GM12864 (cell line): Measurements from ENCODE around the gene CHST13.

Experiments used
- DNase-seq: peaks from one replicate; pipeline ENCODE4 v3.0.0-alpha.2; 2011; ENCODE audit warnings: low read depth
- H3K4me3 ChIP-seq: 2 replicates; pipeline ENCODE4 v1.5.1; 2011; ENCODE audit warnings: mild to moderate bottlenecking, low read depth, low read length, control low read depth
- TF ChIP-seq, protein P1 (sequence below): IDR thresholded peaks from 2 replicates; pipeline ENCODE4 v1.5.1; 2011; ENCODE audit warnings: low read depth, mild to moderate bottlenecking, moderate library complexity, low read length, control low read depth, inconsistent platforms; ENCODE audit errors: missing control alignments

The CHST13 gene

DNA sequence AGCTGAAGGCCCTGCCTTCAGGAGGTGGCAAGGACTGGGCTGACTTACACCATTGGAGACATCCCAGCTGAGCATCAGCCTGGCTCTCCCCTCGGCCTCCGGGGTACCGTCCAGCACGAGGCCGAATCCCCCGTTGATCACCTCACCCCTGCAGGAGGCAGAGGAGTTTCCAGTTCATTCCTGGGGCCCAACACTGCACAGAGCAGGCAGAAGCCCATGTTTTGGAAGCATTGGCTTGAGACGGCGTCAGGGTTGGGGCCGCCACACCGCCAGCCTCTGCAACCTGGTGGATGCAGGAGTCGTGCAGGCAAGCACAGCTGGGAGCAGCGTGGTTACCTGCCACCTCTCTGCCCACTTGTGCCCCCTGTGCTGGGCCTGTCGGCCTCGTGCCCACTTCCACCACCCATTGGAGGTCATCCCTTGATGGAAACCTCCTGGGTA, 40.6 kb upstream of the CHST13 start:
- no peak for DNase-seq
- TF ChIP-seq, protein P1, sequence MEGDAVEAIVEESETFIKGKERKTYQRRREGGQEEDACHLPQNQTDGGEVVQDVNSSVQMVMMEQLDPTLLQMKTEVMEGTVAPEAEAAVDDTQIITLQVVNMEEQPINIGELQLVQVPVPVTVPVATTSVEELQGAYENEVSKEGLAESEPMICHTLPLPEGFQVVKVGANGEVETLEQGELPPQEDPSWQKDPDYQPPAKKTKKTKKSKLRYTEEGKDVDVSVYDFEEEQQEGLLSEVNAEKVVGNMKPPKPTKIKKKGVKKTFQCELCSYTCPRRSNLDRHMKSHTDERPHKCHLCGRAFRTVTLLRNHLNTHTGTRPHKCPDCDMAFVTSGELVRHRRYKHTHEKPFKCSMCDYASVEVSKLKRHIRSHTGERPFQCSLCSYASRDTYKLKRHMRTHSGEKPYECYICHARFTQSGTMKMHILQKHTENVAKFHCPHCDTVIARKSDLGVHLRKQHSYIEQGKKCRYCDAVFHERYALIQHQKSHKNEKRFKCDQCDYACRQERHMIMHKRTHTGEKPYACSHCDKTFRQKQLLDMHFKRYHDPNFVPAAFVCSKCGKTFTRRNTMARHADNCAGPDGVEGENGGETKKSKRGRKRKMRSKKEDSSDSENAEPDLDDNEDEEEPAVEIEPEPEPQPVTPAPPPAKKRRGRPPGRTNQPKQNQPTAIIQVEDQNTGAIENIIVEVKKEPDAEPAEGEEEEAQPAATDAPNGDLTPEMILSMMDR: no peak
- H3K4me3 ChIP-seq: no peak overlapping the region

DNA sequence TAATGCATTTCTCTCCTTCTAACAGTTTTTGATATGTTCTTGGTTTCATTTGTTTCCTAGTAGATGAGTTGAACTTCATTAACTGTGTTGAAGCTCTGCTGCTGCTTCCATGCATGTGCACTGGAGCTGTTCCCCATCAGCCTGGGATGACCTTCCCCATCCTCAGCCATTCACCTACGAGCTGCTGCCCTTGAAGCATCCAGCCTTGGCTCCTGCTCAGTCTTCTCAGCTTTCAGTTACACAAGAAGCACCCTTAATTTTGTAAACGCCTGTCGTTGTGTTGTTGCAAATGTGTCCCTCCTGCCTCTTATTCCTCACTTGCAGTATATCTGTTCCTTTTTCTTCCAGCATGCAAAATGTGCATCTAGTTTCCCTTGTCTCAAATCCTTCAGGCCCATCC, 39.8 kb upstream of the CHST13 start:
- H3K4me3 ChIP-seq: no peak overlapping the region
- no peak for DNase-seq
- TF ChIP-seq, protein P1: no peak

DNA sequence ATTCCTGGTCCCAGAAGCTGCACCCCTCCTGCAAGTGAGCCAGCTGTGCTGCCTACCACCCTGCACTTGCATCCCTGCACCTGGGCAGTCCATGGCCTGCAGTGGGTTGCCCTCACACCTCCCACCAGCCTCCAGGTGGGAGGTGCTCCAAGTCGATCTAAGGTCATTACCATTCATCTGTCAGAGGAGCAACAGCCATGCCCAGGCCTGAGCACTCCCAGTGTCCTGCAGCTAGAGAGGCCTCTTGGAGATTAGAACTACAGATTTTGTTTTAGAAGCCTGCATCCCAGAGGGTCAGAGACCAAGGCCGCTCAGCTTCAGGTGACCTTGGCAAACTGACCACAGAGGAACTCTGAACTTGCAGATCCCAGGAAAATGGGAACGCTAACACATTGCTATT, 39.3 kb upstream of the CHST13 start:
- no peak for DNase-seq
- TF ChIP-seq, protein P1: no peak
- H3K4me3 ChIP-seq: no peak overlapping the region

DNA sequence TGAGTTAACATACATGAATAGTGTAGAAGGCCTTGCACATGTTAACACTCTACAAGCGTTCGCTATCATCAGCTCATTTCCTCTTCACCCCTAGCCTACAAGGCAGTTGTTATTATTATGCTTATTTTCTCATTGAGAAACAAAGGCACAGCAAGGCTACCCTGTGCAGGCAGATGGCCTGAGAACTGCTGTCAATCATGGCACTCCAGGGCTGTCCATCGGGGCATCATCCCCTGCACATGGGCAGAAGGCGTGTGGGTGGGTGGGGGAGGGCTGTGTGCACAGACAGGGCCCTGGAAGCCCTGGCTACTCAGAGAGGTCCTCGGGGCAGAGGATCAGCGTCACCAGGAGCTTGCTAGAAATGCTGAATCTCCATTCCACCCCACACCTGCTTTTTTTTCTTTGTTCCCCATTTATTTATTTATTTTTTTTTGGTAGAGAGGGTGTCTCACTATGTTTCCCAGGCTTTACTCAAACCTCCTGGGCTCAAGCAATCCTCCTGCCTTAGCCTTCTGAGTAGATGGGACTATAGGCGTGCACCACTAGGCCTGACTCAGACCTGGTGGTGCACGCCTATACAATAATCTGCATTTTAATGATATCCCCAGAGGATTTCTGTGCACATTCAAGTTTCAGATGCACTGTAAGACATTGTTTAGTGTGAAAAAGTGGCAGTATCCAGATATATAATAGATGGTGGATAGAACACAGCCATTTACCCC, 38.6 kb upstream of the CHST13 start:
- no peak for DNase-seq
- no peak overlapping the region for H3K4me3 ChIP-seq

DNA sequence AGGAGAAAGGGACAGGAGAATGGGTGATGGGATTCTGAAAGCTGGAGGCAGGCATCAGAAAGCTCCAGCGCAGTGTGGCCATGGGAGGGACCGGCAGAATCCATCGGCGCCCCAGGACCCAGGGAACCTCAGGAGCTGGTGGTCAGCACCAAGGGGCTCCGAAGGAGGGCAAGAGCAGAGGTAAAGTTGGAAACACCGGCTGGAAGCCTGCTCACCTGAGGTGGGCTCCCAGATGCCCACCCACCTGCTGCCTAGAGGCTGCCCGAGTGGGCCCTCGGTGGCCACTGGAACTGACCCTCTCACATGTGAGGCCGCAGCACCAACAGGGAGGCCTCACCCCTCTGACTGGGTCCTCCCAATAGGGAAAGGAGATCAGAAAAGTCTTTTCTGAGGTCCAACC, 38.0 kb upstream of the CHST13 start:
- no peak overlapping the region for H3K4me3 ChIP-seq
- TF ChIP-seq, protein P1: no peak
- DNase-seq: no peak

More for the DNA sequence above, 38.6 kb upstream of the CHST13 start:
- TF ChIP-seq, protein P1: no peak

DNA sequence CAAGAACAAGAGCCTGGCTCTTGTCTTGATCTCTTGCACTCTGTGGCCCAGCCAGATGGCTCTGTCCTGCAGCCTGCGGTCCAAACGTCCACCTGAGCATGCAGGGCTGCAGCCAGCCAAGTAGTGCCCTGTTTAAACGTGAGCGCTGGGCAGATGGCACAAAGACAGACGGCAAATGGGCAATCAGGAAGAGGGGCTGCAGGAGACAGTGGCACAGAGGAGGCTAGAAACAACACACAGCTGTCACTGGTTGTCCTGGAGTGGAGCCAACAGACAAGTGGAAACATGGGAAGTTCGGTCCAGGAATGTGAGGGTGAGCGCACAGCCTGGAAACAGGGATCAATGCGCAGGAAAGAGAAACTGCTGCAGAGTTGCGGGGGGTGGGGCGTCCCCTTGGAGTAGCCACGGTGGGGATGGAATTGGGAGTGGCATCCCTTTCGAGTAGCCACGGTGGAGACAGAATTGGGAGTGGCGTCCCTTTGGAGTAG, 37.6 kb upstream of the CHST13 start:
- TF ChIP-seq, protein P1: no peak
- DNase-seq: no peak
- no peak overlapping the region for H3K4me3 ChIP-seq
